AML-193 (cell line): Measurements from ENCODE around the gene ARPIN.
A peak's percentile ranks its signal among the peaks of the same experiment; 100 is the strongest.
"Not testable (repeated sequence)": the region's sequence is repeated elsewhere in the genome, so short reads cannot be mapped to it uniquely, and the experiment has no call there.

Experiments
- DNase-seq, 2 experiments: peaks; one replicate each; lab custom pipeline; 2025; lab: John Stamatoyannopoulos, UW

ARPIN gene

GRCh38 chr15:89910891-89911626 is 1.7 kb downstream of the ARPIN start:
- DNase-seq, result peak; percentile 11 to 13

DNA sequence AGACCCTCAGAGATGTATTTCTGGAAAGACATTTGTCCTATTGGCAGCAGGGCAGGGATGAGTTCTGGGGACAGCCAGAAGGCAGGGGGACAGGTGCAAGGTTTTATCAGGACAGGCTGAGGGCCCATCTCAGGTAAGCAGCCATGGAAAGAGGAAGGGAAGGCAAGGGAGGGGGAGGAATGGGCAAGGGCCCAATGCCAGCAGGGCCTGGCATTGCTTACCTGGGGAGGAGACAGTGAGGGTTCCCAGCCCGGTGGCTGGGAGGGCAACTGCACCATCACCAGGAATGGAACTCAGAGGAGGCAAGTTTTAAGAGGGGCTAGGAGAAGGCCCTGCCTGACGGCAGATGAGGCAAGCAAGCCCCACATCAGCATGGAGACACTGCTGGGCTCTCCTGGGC is 3.1 kb downstream of the ARPIN start:
- DNase-seq, result no peak

DNA sequence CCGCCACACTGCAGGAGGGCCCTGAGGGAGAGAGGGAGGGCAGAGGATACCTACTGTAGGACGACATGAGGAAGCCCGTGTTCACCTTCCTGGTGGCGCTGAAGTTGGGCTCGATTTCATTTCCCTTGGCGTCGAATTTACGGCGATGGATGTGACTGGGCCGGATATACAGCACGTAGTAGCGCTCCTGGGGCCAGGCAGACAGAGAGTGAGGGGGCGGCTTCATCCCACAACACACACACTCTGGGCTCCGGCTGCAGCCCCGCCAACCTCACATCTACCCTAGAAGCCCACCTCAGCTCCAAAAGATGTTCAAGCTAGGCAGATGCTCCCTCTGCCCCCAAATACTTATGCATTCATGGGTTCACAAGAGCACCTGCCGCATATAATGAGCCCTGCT is 4.5 kb downstream of the ARPIN start:
- no peak for DNase-seq

- DNase-seq, result no peak
Measured at GRCh38 chr15:89907289-89907688, 5.5 kb downstream of the ARPIN start.

GRCh38 chr15:89905846-89906378 is 6.8 kb downstream of the ARPIN start:
- no peak for DNase-seq

DNA sequence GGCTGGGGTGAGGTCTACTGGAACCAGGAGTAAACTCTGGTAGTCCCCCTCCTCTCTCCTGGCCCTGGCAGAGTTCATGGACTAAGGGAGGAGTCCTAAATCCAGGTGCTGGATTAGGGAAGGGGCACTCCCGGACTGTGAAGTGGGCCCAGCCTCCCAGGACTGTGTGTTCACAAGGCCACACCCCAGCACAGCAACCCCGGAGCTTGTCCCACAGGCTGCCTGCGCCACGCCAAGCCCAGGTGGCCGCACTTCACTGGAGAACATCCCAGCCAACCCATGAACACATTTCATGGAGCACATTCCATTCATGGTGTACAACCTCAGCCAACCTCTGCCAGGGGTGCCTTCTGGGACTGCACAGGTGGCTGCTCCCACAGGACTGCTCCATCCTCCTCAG is 8.2 kb downstream of the ARPIN start:
- DNase-seq, result no peak

- no peak for DNase-seq
Measured at GRCh38 chr15:89903858-89904130, 9.0 kb downstream of the ARPIN start.

GRCh38 chr15:89903015-89903857 is 9.5 kb downstream of the ARPIN start:
- no peak for DNase-seq

GRCh38 chr15:89900849-89901248 is 11.9 kb downstream of the ARPIN start:
- DNase-seq, result no peak

DNA sequence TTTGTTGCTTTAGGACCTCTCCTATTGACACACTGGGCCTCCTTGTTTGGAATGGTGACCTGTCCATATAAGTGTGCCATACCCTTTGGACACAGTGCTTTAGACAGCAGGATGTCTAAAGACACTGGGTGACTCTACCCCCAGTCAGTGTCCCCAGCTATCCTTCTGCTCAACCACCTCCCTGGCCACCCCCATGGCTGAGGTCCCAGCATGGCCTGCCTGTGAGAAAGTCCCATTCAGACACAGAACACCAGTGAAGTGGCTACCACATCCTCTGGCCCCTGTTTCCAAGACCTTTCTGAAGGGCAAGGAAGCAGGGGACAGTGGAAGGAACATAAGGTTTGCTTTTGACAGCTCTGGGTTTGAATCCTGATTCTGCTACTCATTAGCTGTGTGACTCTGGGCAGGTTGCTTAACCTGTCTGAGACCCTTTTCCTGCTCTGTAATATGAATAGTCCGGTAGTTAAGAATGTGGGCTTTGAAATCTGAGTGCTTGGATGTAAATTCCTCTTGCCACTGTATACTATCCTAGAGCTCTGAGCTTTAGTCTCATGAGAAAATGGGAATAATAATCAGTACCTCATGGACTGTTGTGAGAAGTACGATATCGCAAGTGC is 12.7 kb downstream of the ARPIN start:
- DNase-seq, result no peak

GRCh38 chr15:89899295-89899945 is 13.3 kb downstream of the ARPIN start:
- no peak for DNase-seq

DNA sequence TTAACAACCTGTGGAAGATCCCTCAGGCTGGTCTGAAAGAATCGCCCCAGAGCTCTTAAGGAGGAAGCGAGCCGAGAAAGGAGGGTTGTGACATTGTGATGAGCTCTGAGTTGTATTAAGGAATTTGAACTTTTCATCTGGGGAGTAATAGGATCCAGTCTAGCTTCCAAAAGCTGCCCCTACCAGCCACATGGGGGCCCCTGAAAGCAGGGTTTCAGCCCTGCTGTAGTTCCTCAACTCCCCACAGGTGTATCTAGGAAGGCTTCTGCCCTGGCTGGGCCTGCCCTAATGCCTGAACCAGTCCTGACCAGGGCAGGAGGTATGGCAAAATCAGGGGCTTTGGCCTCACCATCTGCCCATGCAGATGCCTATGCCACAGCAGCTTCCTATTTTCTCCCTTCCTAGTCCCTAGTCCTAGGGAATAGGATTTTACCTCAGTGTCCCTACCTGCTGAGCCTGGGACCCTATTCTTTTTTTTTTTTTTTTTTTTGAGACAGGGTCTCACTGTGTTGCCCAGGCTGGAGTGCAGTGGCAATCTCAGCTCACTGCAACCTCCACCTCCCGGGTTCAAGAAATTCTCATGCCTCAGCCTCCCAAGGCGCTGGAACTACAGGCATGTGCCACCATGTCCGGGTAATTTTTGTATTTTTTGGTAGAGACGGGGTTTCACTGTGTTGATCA is 14.0 kb downstream of the ARPIN start:
- DNase-seq, result peak; percentile 64 to 66

GRCh38 chr15:89898146-89898545 is 14.6 kb downstream of the ARPIN start:
- DNase-seq, result no peak

DNA sequence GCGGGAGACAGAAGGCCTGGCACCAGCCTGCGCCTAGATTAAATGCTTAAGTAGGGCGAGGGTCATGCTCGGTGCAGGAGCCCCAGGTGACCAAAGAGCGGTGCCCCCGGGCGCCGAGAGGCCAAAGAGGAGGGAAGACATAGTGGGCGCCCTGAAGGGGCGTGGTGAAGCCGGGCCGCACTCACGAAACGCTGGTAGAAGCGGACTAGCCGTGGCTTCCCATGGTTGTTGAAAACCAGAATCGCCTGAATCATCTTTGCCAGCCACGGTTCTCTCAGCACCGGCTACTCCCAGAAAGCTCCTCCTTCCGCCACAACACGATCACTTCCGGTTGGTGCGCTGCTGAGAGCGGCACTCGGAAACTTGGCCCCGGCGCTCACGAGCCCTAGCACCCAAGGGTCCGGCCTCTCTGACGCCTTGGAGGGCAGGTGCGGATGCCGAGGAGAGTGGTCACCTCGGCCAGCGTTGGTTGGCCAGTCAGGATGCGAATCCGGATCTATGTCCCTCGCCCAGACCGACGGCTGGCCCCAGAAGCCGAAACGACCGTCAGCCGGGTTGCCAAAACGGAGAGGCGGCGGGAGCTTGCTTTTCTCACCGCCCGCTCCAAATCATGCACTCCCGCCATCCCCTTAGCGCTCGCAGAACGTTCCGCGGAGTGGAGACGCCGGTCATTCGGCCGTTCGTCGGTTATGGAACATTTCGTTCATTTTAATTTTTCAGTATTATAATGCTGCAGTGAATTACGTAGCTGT is 18.9 kb downstream of the ARPIN start, which contains the start of gene AP3S2:
AP3S2 (minus strand) TSS at position 299 of the 752 bp plus-strand sequence; CDS start at position 254, 45 bp downstream.
- DNase-seq, result peak; percentile 86 to 89

DNA sequence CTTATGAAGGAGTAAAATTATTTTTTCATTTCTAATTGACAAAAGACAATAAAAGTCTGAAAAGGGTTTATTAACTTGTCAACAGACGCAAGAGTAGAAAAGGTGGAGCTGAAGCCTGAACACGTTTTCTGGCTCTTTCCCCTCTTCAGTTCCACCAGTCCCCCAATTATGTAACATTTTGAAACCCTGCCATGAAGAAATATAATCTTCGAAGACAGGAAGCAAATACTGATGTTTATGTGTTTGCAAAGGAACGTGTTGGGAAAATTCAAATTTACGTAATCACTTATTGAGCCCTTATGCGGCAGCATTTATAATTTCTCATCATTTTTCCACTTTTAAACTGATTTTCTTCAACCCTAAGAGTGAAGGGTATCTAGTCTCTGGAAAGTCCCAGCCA is 19.7 kb downstream of the ARPIN start:
- DNase-seq, result no peak

DNA sequence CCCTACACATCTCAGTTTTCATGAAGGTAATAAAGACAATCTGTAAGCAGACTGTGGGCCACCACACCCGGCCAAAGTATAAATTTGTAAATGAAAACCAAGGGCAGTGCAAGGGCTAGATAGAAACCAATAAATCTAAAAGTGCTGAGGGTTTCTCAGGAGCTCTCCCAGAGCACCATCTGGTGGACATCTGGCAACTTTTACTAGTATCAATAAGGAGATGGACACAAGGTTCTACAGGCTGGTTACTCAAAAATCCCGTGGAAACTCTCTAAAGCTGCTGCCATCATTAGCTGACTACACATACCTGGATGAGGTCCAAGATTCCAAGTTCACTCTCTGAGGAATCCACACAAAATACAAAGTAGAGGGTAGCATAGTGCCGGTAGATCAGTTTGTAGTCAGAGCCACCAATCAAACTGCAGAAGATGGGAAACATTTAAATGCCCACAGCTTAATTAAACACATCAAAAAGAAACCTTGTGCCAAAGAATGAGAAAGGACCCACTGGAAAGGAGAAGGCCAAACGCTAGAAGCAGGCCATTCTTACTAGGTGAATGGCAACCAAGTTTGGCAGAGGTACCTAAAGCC is 24.4 kb downstream of the ARPIN start:
- peak; percentile 41 to 50 for DNase-seq

DNA sequence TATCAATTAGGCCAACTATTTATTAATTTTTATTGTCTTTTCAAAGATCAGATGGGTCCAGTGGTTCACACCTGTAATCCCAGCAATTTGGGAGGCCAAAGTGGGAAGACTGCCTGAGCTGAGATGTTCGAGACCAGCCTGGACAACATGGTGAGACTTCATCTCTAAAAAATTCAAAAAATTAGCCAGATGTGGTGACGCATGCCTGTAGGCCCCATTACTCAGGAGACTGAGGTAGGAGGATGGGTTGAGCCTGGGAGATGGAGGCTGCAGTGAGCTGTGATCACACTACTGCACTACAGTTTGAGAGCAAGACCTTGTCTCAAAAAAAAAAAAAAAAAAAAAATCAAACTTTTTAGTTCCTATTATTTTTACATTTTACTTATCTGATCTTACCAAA is 27.1 kb downstream of the ARPIN start:
- no peak for DNase-seq

DNA sequence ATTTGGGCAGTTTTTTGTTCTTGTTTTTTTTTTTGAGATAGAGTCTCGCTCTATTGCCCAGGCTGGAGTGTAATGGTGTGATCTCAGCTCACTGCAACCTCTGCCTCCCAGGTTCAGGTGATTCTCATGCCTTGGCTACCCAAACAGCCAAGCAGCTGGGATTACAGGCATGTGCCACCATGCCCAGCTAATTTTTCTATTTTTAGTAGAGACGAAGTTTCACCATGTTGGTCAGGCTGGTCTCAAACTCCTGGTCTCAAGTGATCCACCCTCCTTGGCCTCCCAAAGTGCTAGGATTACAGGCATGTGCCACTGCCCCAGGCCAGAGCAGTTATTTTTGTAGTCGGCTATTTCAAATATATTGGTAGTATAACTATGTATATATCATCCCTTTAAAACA is 27.6 kb downstream of the ARPIN start:
- not testable (repeated sequence) for DNase-seq

DNA sequence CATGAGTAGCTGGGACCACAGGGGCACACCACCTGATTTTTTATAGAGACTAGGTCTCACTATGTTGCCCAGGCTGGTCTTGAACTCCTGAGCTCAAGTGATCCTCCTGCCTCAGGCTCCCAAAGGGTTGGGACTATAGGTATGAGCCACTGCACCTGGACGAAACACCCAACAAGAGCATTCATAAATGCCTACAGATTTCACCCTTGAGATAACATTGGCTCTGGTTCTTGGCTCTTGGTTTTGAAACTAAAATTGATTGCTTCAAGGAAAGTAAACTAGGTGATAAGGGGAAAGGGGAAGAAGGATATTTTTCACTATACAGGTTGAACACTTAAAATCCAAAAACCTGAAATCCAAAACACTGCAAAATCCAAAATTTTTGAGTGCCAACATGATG is 29.2 kb downstream of the ARPIN start:
- DNase-seq, result no peak

GRCh38 chr15:89880727-89881126 is 32.0 kb downstream of the ARPIN start:
- DNase-seq, result no peak

DNA sequence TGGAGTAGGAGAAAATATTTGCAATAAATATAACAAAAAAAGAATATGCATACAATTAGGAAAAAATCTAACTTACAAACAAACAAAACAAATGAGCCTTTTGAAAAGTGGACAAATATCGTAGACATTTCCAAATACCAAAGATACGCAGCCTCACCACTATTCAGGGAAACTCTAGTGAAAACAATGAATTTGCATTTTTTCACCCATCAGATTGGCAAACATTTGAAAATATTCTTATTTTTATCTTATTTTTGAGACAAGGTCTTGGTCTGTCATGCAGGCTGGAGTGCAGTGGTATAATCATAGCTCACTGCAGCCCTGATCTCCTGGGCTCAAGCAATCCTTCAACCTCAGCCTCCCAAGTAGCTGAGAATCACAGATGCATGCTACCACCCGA is 34.4 kb downstream of the ARPIN start:
- DNase-seq, result no peak
